ENCODE measurements around the gene HSD11B1. TPM values are rescaled to one million over a fixed set of nuclear protein-coding genes. Genes with fewer than 3 reads are reported as not detected.
"Not testable (repeated sequence)": the region's sequence is repeated elsewhere in the genome, so short reads cannot be mapped to it uniquely, and the experiment has no call there.

The HSD11B1 gene
- polyA plus RNA-seq, 2 donors: 0.24 to 0.41 TPM

GRCh38 chr1:209688746-209689234 is 15.9 kb upstream of the HSD11B1 start:
- H3K4me1 ChIP-seq (ENCODE audit: control insufficient read depth in 2 of 2, insufficient read depth in 2 of 2, low read length in 1 of 2): peaks cover 0 to 5% of the 10 kb centered on the region in 2 donors
- no peaks in the 10 kb centered on the region for H3K27me3 ChIP-seq (ENCODE audit: control insufficient read depth in 1 of 2, insufficient read depth in 2 of 2, low read length in 2 of 2)
- no peak overlapping the region for H3K27ac ChIP-seq (ENCODE audit: low read depth in 2 of 2, low read length in 1 of 2)
- no peaks in the 10 kb centered on the region for H3K36me3 ChIP-seq (ENCODE audit: control insufficient read depth in 2 of 2, insufficient read depth in 2 of 2, low read length in 1 of 2)
- 71 to 76% methylated on average over 1 of the region's 1 CpG for WGBS, 2 donors
- H3K9me3 ChIP-seq (ENCODE audit: control insufficient read depth in 2 of 2, insufficient read depth in 1 of 2, low read depth in 1 of 2, low read length in 1 of 2): no peaks in the 10 kb centered on the region
- no peak overlapping the region for H3K4me3 ChIP-seq (ENCODE audit: low read depth in 1 of 2, low read length in 2 of 2)

- H3K4me1 ChIP-seq (ENCODE audit: control insufficient read depth in 2 of 2, insufficient read depth in 2 of 2, low read length in 1 of 2): peaks cover 0 to 5% of the 10 kb centered on the region in 2 donors
- no peaks in the 10 kb centered on the region for H3K9me3 ChIP-seq (ENCODE audit: control insufficient read depth in 2 of 2, insufficient read depth in 1 of 2, low read depth in 1 of 2, low read length in 1 of 2)
- WGBS, 2 donors: 62 to 64% methylated on average over 4 of the region's 4 CpGs
- no peak overlapping the region for H3K4me3 ChIP-seq (ENCODE audit: low read depth in 1 of 2, low read length in 2 of 2)
- no peak overlapping the region for H3K27ac ChIP-seq (ENCODE audit: low read depth in 2 of 2, low read length in 1 of 2)
- H3K36me3 ChIP-seq (ENCODE audit: control insufficient read depth in 2 of 2, insufficient read depth in 2 of 2, low read length in 1 of 2): no peaks in the 10 kb centered on the region
- no peaks in the 10 kb centered on the region for H3K27me3 ChIP-seq (ENCODE audit: control insufficient read depth in 1 of 2, insufficient read depth in 2 of 2, low read length in 2 of 2)
These were observed 15.2 kb upstream of the HSD11B1 start for GRCh38 chr1:209689477-209689876.

GRCh38 chr1:209691237-209691636 is 13.4 kb upstream of the HSD11B1 start:
- H3K4me3 ChIP-seq (ENCODE audit: low read depth in 1 of 2, low read length in 2 of 2): no peak overlapping the region
- no peaks in the 10 kb centered on the region for H3K36me3 ChIP-seq (ENCODE audit: control insufficient read depth in 2 of 2, insufficient read depth in 2 of 2, low read length in 1 of 2)
- no peaks in the 10 kb centered on the region for H3K9me3 ChIP-seq (ENCODE audit: control insufficient read depth in 2 of 2, insufficient read depth in 1 of 2, low read depth in 1 of 2, low read length in 1 of 2)
- 64 to 70% methylated on average over 3 of the region's 3 CpGs for WGBS, 2 donors
- peaks cover 0 to 5% of the 10 kb centered on the region in 2 donors for H3K4me1 ChIP-seq (ENCODE audit: control insufficient read depth in 2 of 2, insufficient read depth in 2 of 2, low read length in 1 of 2)
- H3K27ac ChIP-seq (ENCODE audit: low read depth in 2 of 2, low read length in 1 of 2): no peak overlapping the region
- H3K27me3 ChIP-seq (ENCODE audit: control insufficient read depth in 1 of 2, insufficient read depth in 2 of 2, low read length in 2 of 2): no peaks in the 10 kb centered on the region

- no peaks in the 10 kb centered on the region for H3K36me3 ChIP-seq (ENCODE audit: control insufficient read depth in 2 of 2, insufficient read depth in 2 of 2, low read length in 1 of 2)
- H3K27ac ChIP-seq (ENCODE audit: low read depth in 2 of 2, low read length in 1 of 2): no peak overlapping the region
- H3K4me1 ChIP-seq (ENCODE audit: control insufficient read depth in 2 of 2, insufficient read depth in 2 of 2, low read length in 1 of 2): peaks cover 0 to 5% of the 10 kb centered on the region in 2 donors
- H3K27me3 ChIP-seq (ENCODE audit: control insufficient read depth in 1 of 2, insufficient read depth in 2 of 2, low read length in 2 of 2): no peaks in the 10 kb centered on the region
- H3K9me3 ChIP-seq (ENCODE audit: control insufficient read depth in 2 of 2, insufficient read depth in 1 of 2, low read depth in 1 of 2, low read length in 1 of 2): no peaks in the 10 kb centered on the region
- 41 to 47% methylated on average over 4 of the region's 4 CpGs for WGBS, 2 donors
- no peak overlapping the region for H3K4me3 ChIP-seq (ENCODE audit: low read depth in 1 of 2, low read length in 2 of 2)
These were observed 12.3 kb upstream of the HSD11B1 start for GRCh38 chr1:209692296-209692695.

- Histone ChIP-seq H3K27me3 (ENCODE audit: control insufficient read depth in 1 of 2, insufficient read depth in 2 of 2, low read length in 2 of 2) (no peaks in the 10 kb centered on the region), H3K4me1 (ENCODE audit: control insufficient read depth in 2 of 2, insufficient read depth in 2 of 2, low read length in 1 of 2) (peaks cover 0 to 5% of the 10 kb centered on the region in 2 donors), H3K27ac (ENCODE audit: low read depth in 2 of 2, low read length in 1 of 2) (no peak overlapping the region), H3K36me3 (ENCODE audit: control insufficient read depth in 2 of 2, insufficient read depth in 2 of 2, low read length in 1 of 2) (no peaks in the 10 kb centered on the region), H3K4me3 (ENCODE audit: low read depth in 1 of 2, low read length in 2 of 2) (no peak overlapping the region), H3K9me3 (ENCODE audit: control insufficient read depth in 2 of 2, insufficient read depth in 1 of 2, low read depth in 1 of 2, low read length in 1 of 2) (no peaks in the 10 kb centered on the region)
- 1 to 3% methylated on average over 3 of the region's 3 CpGs for WGBS, 2 donors
These were observed 11.7 kb upstream of the HSD11B1 start for GRCh38 chr1:209692745-209693504.

GRCh38 chr1:209696673-209697072 is 8.0 kb upstream of the HSD11B1 start:
- H3K36me3 ChIP-seq (ENCODE audit: control insufficient read depth in 2 of 2, insufficient read depth in 2 of 2, low read length in 1 of 2): no peaks in the 10 kb centered on the region
- H3K4me3 ChIP-seq (ENCODE audit: low read depth in 1 of 2, low read length in 2 of 2): no peak overlapping the region
- H3K9me3 ChIP-seq (ENCODE audit: control insufficient read depth in 2 of 2, insufficient read depth in 1 of 2, low read depth in 1 of 2, low read length in 1 of 2): no peaks in the 10 kb centered on the region
- no peak overlapping the region for H3K27ac ChIP-seq (ENCODE audit: low read depth in 2 of 2, low read length in 1 of 2)
- no peaks in the 10 kb centered on the region for H3K27me3 ChIP-seq (ENCODE audit: control insufficient read depth in 1 of 2, insufficient read depth in 2 of 2, low read length in 2 of 2)
- no peaks in the 10 kb centered on the region for H3K4me1 ChIP-seq (ENCODE audit: control insufficient read depth in 2 of 2, insufficient read depth in 2 of 2, low read length in 1 of 2)

- Histone ChIP-seq H3K4me1 (ENCODE audit: control insufficient read depth in 2 of 2, insufficient read depth in 2 of 2, low read length in 1 of 2) (no peaks in the 10 kb centered on the region), H3K27ac (ENCODE audit: low read depth in 2 of 2, low read length in 1 of 2) (no peak overlapping the region), H3K36me3 (ENCODE audit: control insufficient read depth in 2 of 2, insufficient read depth in 2 of 2, low read length in 1 of 2) (no peaks in the 10 kb centered on the region), H3K4me3 (ENCODE audit: low read depth in 1 of 2, low read length in 2 of 2) (no peak overlapping the region), H3K27me3 (ENCODE audit: control insufficient read depth in 1 of 2, insufficient read depth in 2 of 2, low read length in 2 of 2) (no peaks in the 10 kb centered on the region), H3K9me3 (ENCODE audit: control insufficient read depth in 2 of 2, insufficient read depth in 1 of 2, low read depth in 1 of 2, low read length in 1 of 2) (no peaks in the 10 kb centered on the region)
- WGBS, 2 donors: 88 to 91% methylated on average over 3 of the region's 3 CpGs
These were observed 7.5 kb upstream of the HSD11B1 start for GRCh38 chr1:209697126-209697525.

GRCh38 chr1:209700686-209701085 is 4.0 kb upstream of the HSD11B1 start:
- not testable (repeated sequence) for H3K4me1 ChIP-seq (ENCODE audit: control insufficient read depth in 2 of 2, insufficient read depth in 2 of 2, low read length in 1 of 2); H3K27ac ChIP-seq (ENCODE audit: low read depth in 2 of 2, low read length in 1 of 2); H3K4me3 ChIP-seq (ENCODE audit: low read depth in 1 of 2, low read length in 2 of 2); H3K36me3 ChIP-seq (ENCODE audit: control insufficient read depth in 2 of 2, insufficient read depth in 2 of 2, low read length in 1 of 2); H3K9me3 ChIP-seq (ENCODE audit: control insufficient read depth in 2 of 2, insufficient read depth in 1 of 2, low read depth in 1 of 2, low read length in 1 of 2); H3K27me3 ChIP-seq (ENCODE audit: control insufficient read depth in 1 of 2, insufficient read depth in 2 of 2, low read length in 2 of 2)

GRCh38 chr1:209702832-209703231 is 1.8 kb upstream of the HSD11B1 start:
- H3K36me3 ChIP-seq (ENCODE audit: control insufficient read depth in 2 of 2, insufficient read depth in 2 of 2, low read length in 1 of 2): no peaks in the 10 kb centered on the region
- H3K4me1 ChIP-seq (ENCODE audit: control insufficient read depth in 2 of 2, insufficient read depth in 2 of 2, low read length in 1 of 2): no peaks in the 10 kb centered on the region
- no peaks in the 10 kb centered on the region for H3K9me3 ChIP-seq (ENCODE audit: control insufficient read depth in 2 of 2, insufficient read depth in 1 of 2, low read depth in 1 of 2, low read length in 1 of 2)
- H3K27ac ChIP-seq (ENCODE audit: low read depth in 2 of 2, low read length in 1 of 2): no peak overlapping the region
- H3K4me3 ChIP-seq (ENCODE audit: low read depth in 1 of 2, low read length in 2 of 2): no peak overlapping the region
- 72 to 76% methylated on average over 1 of the region's 1 CpG for WGBS, 2 donors
- peaks cover 0 to 3% of the 10 kb centered on the region in 2 donors for H3K27me3 ChIP-seq (ENCODE audit: control insufficient read depth in 1 of 2, insufficient read depth in 2 of 2, low read length in 2 of 2)

GRCh38 chr1:209703834-209704504 is 677 bp upstream of the HSD11B1 start:
- no peak overlapping the region for H3K27ac ChIP-seq (ENCODE audit: low read depth in 2 of 2, low read length in 1 of 2)
- H3K9me3 ChIP-seq (ENCODE audit: control insufficient read depth in 2 of 2, insufficient read depth in 1 of 2, low read depth in 1 of 2, low read length in 1 of 2): no peaks in the 10 kb centered on the region
- H3K4me3 ChIP-seq (ENCODE audit: low read depth in 1 of 2, low read length in 2 of 2): no peak overlapping the region
- WGBS, 2 donors: 68 to 73% methylated on average over 6 of the region's 6 CpGs
- H3K4me1 ChIP-seq (ENCODE audit: control insufficient read depth in 2 of 2, insufficient read depth in 2 of 2, low read length in 1 of 2): no peaks in the 10 kb centered on the region
- peaks cover 0 to 3% of the 10 kb centered on the region in 2 donors for H3K27me3 ChIP-seq (ENCODE audit: control insufficient read depth in 1 of 2, insufficient read depth in 2 of 2, low read length in 2 of 2)
- no peaks in the 10 kb centered on the region for H3K36me3 ChIP-seq (ENCODE audit: control insufficient read depth in 2 of 2, insufficient read depth in 2 of 2, low read length in 1 of 2)

Data from esophagus (tissue), 2 donors.